Hematopoietic multipotent progenitor cell treated with erythropoietin and hydrocortisone succinate and interleukin-3 and kit ligand, for 17 days (in vitro differentiated cells): ENCODE results near the gene PDLIM3.
"Not testable (repeated sequence)": the region's sequence is repeated elsewhere in the genome, so short reads cannot be mapped to it uniquely, and the experiment has no call there.

Experiments
- DNase-seq: peaks from one replicate; pipeline ENCODE4 v3.0.0-alpha.2; 2015; ENCODE audit warnings: low spot score

The PDLIM3 gene

GRCh38 chr4:185552254-185552653, 16.9 kb upstream of the PDLIM3 start:
- DNase-seq: no peak

DNA sequence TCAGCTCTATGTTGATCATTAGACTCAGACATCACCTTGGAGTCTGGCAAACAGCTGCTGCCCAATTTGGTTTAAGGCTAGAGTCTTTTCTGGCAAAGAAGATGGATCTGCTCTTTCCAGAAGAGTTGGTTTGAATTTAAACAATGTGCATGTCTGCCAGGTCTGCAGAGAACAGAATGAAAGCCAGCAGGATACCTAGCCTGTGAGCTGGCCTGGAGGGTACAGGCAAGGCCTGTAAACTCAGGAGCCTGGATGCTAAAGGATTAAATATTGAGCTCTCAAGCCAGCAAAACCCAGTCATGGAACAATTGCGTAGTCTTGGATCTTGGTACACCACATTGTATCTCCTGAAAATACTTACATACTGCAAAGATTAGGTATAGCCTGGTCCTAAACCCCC, 15.6 kb upstream of the PDLIM3 start:
- no peak for DNase-seq

DNA sequence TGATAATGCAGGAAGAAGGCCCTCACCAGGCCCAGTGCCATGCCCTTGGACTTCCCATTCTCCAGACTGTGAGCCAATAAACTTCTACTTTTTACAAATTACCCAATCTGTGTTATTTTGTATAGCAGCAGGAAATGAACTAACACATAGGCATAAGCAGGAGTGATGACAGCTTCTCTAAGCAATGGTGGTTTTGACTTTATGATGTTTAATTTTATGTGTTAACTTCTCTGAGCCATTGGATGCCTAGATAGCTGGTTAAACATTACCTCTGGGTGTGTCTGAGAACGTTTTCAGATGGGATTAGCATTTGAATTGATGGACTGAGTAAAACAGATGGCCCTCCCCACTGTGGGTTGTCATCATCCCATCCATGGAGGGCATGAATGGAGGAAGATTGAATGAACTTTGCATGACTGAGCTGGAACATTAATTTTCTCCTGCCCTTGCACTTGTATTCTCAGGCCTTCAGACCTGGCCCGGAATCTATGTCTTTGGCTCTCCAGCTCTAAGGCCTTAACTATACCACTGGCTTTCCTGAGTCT, 13.9 kb upstream of the PDLIM3 start:
- DNase-seq: no peak

GRCh38 chr4:185548587-185548986, 13.3 kb upstream of the PDLIM3 start:
- no peak for DNase-seq

DNA sequence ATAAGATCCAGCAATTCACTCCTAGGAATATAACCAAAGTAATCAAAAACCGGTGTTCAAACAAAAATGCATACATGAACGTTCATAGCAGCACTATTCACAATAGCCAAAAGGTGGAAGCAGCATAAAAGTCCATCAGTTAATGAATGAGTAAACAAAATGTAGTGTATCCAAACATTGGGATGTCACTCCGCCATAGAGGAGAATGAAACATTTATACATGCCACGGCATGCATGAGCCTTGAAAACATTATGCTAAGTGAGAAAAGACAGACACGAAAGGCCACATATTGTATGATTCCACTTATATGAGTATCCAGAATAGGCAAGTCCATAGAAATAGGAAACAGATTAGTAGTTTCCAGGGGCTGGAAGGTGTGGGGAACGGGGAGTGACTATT, 11.0 kb upstream of the PDLIM3 start:
- DNase-seq: no peak

DNA sequence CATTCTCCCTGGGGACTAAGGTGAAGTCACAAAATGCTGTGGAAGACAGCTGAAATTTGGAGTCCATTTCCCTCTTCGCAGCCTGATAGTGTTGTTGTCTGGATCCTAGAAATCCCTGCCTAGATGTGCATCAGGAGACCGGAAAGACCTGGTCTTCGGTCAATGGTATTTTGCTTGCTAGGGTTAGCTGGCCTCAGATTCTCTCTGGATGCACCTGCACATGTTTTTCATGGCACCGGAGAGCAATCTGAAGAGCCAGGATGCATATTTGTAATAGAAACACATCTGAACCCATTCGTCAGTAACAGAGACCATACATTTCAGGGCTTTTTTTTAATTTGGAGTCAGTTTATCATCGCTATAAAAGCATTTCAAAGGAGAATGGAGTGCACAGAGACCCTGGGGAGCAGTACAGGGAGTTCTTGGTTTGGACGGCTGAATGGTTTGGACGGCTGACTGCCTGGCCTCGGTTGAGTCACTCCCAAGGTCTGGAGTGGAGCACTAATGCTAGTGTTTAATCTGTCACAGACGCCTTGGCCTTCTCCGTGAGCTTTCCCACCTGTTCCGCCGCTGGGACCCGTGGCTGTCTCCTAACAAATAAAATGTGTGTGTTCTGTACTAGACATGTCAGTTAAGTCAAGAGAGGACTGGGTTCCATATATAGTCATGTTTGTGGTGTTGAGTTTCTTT, 7.5 kb upstream of the PDLIM3 start:
- no peak for DNase-seq

- DNase-seq: no peak
Measured at GRCh38 chr4:185541251-185541727, 6.0 kb upstream of the PDLIM3 start.

DNA sequence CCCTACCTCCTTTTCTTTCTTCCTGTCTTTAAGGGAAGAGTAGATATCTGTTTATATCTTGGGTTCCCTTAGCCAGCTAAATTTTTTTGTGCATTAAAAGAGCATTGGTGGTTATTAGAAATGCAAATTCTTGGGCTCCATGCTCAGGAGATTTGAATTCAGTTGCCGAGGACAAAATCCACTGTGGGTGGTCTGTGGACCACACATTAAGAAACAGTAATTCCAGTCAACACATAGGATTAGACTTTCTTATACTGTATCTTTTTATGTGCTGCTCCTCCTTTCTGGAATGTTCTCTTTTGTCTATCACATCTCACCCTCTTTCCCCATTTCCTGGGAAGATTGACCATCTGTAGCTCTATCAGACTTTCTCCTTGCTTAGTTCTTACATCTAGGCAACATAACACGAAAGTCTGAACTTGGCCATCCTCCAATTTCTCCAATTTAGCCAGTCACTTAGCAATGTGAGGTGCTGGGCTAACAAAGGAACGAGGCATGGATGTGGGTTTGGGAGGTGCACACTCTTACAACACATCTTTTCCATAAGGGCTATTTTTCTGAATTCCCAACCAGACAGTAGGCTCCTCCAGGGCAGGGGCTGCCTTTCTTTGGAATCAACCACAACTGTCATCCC, 5.3 kb upstream of the PDLIM3 start:
- DNase-seq: no peak

- DNase-seq: no peak
Measured at GRCh38 chr4:185540040-185540439, 4.7 kb upstream of the PDLIM3 start.

DNA sequence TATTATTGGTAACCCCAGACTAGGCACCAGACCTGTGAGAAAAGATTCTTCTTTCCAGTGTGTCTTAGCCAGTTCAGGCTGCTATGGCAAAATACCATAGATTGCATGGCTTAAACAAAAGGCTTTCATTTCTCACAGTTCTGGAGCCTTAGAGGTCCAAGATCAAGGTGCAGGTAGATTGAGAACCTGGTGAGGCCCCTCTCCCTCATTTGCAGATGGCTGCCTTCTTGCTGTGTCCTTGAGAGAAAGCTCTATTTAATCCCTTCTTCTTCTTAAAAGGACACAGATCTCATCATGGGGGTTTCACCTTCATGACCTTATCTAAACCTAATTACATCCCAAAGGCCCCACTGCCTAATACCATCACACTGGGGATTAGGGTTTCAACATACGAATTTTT, 3.5 kb upstream of the PDLIM3 start:
- DNase-seq: no peak

GRCh38 chr4:185536411-185536709, 1.1 kb upstream of the PDLIM3 start:
- no peak for DNase-seq

DNA sequence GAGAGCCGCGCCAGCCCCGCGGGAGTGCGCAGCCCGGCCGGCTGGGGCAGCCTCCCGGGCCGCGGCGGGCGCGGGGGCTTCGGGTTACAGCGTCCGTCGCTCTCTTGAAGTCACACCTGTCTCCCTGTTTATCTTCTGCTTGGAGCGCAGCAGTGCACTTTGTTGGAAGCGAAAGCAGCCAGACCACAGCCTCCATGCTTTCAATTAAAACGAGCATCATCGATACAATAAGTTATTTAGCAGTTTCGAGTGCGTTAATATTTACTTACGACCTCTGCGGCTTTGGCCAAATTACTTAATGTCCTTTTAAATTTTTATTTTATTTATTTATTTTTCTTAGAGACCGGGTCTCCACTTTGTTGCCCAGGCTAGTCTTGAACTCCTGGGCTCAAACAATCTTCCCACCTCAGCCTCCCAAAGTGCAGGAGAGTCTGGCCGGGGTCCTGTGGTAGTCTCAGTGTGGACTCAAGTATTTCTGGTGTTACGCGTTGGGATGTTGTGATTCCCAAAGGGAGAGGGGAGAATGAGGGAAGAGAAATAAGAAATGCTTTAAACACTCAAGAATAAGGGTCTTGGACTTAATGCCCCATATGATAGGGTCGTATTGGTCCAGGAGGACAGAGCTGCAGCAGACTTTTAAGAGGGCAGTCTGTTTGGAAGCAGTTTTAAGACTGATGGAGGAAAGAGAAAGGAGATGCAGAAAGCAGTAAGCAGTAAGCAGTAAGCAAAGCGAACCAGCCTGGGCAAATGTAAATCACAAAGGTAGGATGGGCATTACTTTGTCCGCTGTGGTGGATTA, 504 bp upstream of the PDLIM3 start:
- DNase-seq: no peak

- no peak for DNase-seq
Measured at GRCh38 chr4:185534511-185534865, 819 bp downstream of the PDLIM3 start.

DNA sequence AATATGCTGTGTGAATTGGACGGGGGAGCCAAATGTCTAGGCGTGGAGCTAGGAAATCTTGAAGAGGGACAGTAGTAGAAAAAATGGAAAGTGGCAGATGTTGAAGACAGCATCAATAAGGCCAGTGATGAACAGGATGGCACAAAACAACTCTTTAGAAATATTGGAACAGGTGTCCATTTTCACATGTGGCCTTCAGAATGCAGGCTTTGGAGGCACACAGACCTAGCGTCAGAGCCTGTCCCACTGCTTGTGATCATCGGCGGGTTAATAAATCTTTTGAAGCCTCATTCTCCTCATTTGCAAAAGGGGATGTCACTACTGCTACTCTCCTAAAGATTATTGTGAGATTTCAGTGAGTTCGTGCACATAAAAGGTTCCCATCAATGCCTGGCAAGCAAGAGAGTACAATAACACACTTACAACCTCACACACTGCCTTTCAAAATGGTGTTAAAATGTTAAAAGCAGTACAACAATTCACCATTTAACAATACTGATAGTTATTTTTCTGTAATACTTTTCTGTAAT, 2.4 kb downstream of the PDLIM3 start:
- DNase-seq: no peak

GRCh38 chr4:185532293-185532692, 3.0 kb downstream of the PDLIM3 start:
- DNase-seq: no peak

GRCh38 chr4:185531654-185532053, 3.7 kb downstream of the PDLIM3 start:
- not testable (repeated sequence) for DNase-seq

- DNase-seq: no peak
Measured at GRCh38 chr4:185529413-185529812, 5.9 kb downstream of the PDLIM3 start.

- DNase-seq: no peak
Measured at GRCh38 chr4:185524888-185525863, 10.1 kb downstream of the PDLIM3 start.

GRCh38 chr4:185523862-185524261, 11.4 kb downstream of the PDLIM3 start:
- DNase-seq: no peak

GRCh38 chr4:185522451-185522850, 12.9 kb downstream of the PDLIM3 start:
- no peak for DNase-seq

GRCh38 chr4:185520119-185520518, 15.2 kb downstream of the PDLIM3 start:
- no peak for DNase-seq

GRCh38 chr4:185518494-185518893, 16.8 kb downstream of the PDLIM3 start:
- no peak for DNase-seq
